GM18517 (cell line): ENCODE measurements around the gene KDM5B.
"Not testable (repeated sequence)": the region's sequence is repeated elsewhere in the genome, so short reads cannot be mapped to it uniquely, and the experiment has no call there.

ENCODE experiments used
- ATAC-seq: cut with Tn5 transposase; IDR thresholded peaks from one replicate; pipeline ENCODE4 v1.9.1; 2021; ENCODE audit warnings: mild to moderate bottlenecking, moderate library complexity; ENCODE audit not compliant: unreplicated experiment

KDM5B gene

DNA sequence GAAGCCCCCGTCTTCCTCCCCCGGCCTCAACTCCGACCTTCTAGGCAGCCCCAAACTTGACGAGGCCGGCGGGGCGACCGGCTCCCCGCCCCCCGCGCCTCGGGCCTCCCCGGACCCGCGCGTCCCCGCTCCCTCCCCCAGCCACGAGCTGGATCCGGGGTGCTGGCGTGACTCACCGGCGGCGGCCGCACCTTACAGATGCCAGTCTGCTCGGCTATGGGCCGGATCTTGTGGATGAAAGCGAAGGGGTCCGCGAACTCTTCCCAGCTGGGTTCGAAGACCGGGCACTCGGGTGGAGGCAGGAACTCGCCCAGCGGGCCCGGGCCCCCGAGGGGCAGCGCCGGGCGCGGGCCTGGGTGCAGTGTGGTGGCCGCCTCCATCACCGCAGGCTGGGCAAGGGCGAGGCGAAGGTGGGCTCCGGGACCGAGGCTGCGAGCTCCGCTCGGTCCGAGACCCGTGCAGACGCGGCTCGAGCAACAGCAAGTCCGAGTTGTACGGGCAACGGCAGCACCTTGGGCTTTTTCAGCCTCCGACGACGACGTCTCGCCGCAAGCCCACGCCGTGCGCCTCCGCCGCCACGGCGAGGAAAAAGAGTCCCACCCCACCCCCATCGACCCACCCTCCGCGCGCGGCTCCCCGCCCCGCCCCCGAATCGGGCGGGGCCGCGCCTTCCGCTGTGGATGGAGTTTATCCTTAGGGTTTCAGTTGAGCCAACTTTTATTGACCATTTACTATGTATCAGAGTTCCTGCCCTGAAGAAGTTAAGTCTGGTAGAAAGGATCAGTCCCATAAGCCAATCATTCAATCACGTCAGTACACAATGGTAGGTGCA, at the start of gene KDM5B:
Gene KDM5B (minus strand): TSS at position 496 of the 832 bp plus-strand sequence. CDS start 116 bp downstream, at position 380.
- ATAC-seq = no peak

DNA sequence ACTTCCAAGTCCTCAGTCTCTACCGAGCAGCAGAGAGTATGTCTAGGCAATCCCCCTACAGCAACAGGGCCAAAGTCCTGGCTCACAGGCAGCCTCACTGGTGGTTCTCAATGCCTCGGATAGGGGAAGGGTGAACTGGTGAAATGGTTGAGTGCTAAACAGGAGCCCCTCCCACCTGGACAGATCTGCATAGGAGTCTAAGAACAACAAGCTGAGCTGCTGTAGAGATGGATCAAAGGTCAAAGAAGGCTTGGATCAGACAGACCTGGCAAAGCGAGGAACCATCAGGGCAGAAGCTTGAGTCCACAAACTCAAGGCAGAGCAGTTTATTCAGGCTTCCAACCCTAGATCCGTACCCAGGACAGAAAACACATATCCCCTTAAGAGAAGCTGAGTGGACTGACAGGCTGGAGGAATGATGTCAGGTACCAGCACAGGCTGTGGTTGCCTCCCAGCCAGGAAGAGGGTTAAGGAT, 49.0 kb upstream of the KDM5B start:
- no peak for ATAC-seq

GRCh38 chr1:202856014-202856413, 47.8 kb upstream of the KDM5B start:
- ATAC-seq = no peak

DNA sequence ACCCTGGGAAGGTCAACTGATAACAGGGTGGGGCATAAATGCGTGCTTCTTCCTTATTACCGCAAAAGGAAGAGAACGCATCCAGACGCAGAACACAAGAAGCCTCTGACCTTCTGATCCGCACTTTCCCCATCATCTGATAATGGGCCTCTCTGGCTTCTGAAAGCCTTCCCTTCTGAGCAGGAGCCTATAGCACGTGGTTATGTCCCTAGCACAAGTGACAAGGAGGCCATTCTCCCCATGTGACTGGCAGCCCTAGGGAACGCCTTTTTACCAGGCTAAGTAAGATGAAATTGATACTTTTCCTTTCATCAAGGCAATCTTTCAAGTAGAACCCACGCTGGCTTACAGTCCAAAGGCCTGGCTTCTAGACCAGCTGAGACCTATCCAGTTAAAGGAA, 46.6 kb upstream of the KDM5B start:
- ATAC-seq = no peak

DNA sequence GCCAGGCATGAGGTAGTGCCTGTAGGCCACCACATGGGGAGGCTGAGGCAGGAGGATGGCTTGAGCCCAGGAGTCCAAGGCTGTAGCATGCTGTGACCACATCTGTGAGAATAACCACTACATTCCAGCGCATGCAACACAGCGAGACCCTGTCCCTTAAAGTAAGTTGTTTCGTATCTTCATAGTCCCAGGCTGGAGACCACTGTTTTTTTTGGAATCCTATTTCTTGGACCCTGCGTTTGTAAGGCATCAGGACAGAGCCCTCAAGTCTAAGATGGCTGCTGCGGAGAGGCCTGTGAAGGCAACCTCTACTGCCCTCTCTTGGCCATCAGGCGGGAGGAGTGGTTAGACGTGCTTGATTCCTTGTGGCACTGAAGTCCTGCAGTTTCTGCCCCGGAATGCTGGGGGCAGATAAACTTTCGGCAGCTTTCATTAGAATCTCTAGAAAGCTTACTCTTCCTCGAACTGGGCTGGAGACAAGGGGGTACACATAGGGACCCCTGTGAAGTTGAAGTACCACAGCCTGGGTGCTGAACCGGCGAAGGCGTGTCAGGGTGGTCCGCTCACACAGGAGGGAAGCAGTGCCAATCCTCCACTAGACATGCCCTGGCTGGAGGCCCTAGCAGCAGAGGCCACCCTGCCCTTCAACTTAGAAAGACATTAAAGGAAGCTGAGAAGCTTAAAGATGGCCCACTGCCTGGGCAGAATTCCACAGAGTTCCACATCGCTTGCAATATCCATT, 44.1 kb upstream of the KDM5B start:
- no peak for ATAC-seq

- ATAC-seq = no peak
Observed at GRCh38 chr1:202850593-202851362, 42.6 kb upstream of the KDM5B start.

- ATAC-seq = no peak
Observed at GRCh38 chr1:202848191-202848542, 39.9 kb upstream of the KDM5B start.

GRCh38 chr1:202844935-202845334, 36.7 kb upstream of the KDM5B start:
- no peak for ATAC-seq

DNA sequence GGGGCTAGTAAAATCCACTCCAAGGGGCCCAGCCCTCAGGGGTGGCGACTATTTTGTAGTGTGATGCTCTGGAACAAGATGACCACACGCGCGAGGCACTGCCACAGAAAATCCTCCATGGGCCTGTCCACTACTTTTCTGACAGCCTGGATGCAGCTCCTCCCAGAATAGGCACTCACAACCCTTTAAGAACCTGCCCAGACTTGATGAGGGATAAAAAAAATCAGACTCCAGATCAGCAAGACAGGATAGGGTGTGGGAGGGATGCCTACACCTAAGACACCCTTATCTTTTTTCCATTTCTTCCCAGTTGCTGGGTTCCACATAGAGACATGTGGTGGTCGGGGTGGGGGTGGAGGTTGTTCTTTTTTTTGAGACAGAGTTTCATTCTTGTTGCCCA, 36.0 kb upstream of the KDM5B start:
- ATAC-seq = no peak

DNA sequence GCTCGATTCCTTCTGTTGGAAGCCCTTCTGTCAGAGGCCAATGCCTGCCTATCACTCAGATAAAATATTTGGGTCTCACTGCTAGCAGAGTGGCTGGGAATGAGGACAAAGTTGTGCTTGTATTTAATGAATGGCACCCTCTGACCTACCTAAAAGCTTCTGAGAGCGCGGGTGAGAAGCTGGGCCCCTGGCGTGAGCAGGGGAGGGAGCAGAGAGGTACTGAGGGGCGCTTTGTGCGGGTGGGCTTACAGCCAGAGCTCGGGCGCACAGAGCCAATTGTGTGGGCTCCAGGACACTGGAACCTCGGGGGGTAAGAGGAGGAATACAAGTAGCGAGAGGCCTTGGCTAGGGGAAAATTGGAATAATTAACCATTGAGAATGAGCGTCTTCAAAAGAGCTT, 34.9 kb upstream of the KDM5B start:
- ATAC-seq = no peak

GRCh38 chr1:202837746-202838262, 29.6 kb upstream of the KDM5B start:
- no peak for ATAC-seq

DNA sequence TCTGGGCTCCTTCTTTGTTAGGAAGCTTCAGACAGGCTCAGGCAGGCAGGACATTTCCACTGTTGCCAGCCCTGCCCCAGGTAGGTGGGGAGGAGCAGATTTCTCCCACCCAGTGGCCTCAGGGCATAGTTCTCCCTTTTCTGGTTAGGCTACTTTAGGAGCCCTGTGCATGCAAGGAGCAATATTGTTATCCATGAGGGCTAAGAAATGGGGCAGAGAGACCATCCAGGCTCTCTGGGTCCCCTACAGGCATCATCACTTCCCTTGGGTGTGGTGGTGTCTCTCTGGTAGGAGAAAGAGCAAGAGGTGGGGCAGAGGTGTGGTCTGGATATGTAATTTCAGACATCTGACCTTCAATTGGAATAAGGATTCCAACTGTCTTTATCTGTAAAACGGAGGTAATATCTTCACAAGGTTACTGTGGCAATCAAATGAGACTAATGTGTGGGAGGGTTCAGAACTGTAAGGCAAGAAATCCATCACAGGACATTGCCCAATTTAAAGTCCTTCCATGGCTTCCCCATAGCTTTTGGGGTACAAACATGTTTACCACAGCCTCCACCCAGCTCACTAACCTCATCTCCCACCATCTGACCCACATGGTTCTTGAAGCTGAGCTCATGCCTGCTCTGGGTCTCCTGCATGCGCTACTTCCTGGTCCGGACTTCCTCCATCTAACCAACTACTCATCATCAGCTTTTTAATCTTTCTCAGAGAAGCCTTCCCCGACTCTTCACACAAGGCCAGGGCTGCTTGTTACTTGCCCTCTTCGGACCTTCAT, 28.6 kb upstream of the KDM5B start:
- no peak for ATAC-seq

DNA sequence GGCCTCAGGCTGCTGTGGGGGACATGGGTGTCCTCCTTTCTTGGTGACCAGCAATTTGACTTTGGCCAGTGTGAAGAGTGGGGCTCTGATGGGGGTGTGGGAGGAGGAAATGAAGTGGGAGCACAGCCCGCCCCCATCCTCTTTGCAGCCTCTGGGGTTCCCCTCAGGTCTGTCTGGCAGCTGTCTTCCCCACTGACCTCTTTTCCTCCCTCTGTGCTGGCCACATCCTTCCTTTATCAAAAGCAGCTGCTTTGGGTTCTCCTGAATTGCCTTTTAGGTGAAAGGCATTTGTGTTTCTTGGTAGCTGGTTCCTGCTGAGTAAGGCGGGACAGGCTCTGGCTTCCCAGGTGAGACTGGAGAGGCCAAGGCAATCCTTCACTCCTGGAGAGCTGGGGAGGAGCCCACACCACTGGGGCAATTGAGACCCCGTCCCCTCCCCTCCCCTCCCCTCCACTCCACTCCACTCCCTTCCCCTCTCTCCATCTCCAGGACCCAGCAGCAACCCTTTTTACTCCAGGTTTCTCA, 27.4 kb upstream of the KDM5B start:
- ATAC-seq = no peak

- ATAC-seq = no peak
Observed at GRCh38 chr1:202834771-202835547, 26.7 kb upstream of the KDM5B start.

- ATAC-seq = no peak
Observed at GRCh38 chr1:202831906-202832305, 23.7 kb upstream of the KDM5B start.

DNA sequence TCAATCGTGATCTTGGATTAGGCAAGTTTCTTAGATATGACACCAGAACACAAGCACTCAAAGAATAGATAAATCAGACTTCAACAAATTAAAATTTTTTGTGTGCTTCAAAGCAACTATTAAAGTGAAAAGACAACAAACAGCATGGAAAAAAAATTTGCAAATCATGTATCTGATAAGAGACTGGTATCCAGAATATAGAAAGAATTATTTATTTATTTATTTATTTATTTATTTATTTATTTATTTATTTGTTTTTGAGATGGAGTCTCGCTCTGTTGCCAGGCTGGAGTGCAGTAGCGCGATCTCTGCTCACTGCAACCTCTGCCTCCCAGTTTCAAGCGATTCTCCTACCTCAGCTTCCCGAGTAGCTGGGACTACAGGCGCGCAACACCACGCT, 21.0 kb upstream of the KDM5B start:
- ATAC-seq = not testable (repeated sequence)

- ATAC-seq = no peak
Observed at GRCh38 chr1:202825748-202826147, 17.5 kb upstream of the KDM5B start.

GRCh38 chr1:202821467-202821866, 13.2 kb upstream of the KDM5B start:
- ATAC-seq = no peak

DNA sequence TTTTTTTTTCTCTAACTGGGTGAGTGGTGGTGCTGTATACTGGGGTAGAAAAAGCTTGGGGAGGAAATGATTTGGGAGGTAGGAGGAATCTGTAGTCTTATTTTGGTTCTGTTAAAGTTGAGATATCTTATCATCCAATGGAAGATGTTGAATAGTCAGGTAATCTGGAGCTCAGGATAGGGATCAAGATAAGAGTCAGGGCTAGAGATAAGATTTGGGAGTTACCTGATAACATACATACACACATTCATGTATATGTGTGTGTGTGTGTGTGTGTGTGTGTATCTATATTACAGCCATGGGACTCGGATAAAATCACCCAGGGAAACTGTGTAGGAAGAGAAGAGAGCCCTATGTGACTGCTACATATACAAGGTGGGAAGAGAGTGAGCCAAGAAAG, 10.6 kb upstream of the KDM5B start:
- no peak for ATAC-seq
